Coronary artery (tissue), 2 donors: Measurements from ENCODE around the gene NUP210L.

Experiments used
- DNase-seq: peaks from one replicate; pipeline ENCODE4 v3.0.0-alpha.2; 2017; ENCODE audit warnings: low spot score
- H3K27ac ChIP-seq, 2 donors: fragments of 200-600 bp; sonication (generic); one replicate each; pipeline ENCODE4 v1.5.1; 2016 to 2019
- H3K4me3 ChIP-seq: fragments of 200-600 bp; sonication (generic); 2 replicates; pipeline ENCODE4 v1.5.1; 2016; ENCODE audit warnings: mild to moderate bottlenecking, moderate library complexity
- TF ChIP-seq, protein P1 (sequence below): fragments of 200-600 bp; sonication (generic); IDR thresholded peaks from one replicate; pipeline ENCODE4 v1.5.1; 2019; ENCODE audit warnings: antibody characterized with exemption

Gene NUP210L

DNA sequence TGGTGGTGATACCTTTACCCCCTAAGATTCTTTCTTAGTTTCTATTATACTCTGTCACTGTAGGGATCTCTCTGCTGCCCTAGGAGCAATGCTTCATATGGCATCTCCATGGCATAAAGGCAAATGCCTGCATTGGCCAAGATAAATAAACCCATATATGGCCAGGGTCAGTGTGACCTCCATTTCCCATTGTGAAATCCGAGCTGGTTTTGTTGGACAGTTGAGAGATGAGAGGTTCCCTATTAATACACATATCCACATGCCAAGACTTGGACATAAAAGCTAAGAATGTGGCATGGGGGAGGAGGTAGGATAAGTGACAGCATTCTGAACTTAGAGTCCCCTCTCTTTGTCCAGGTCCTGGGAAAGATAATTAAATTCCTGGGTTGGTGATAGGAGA is 35.7 kb upstream of the NUP210L start:
- no peak overlapping the region for H3K27ac ChIP-seq

DNA sequence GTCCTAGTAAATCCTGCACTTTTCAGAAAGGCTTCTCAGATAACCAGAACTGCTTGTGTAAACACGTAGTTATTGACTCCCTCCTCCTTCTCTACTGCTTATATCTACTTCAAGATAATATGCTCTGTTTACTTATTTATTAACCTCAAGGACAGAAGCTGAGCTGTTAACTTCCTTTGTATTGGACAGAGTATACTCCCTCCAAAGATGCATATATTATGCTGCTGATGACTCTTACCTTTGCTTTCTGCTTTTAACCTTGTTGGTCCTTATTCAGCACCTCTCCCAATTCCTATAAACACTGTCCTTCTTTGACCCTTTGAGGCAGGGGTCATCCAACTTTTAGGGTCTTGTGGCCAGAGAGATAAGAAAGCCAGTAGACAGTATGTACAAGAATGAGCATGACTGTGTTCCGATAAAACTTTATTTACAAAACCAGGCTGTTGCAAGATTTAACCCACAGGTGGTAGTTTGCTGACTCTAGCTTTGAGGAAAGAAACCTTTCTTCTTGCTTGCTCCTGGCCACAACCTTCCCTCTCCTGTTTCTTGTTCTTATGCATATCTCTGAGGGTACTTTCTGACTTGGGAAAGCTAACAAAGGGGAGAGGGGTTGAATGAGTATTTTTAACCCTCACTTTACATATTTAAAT is 32.1 kb upstream of the NUP210L start:
- TF ChIP-seq, protein P1, sequence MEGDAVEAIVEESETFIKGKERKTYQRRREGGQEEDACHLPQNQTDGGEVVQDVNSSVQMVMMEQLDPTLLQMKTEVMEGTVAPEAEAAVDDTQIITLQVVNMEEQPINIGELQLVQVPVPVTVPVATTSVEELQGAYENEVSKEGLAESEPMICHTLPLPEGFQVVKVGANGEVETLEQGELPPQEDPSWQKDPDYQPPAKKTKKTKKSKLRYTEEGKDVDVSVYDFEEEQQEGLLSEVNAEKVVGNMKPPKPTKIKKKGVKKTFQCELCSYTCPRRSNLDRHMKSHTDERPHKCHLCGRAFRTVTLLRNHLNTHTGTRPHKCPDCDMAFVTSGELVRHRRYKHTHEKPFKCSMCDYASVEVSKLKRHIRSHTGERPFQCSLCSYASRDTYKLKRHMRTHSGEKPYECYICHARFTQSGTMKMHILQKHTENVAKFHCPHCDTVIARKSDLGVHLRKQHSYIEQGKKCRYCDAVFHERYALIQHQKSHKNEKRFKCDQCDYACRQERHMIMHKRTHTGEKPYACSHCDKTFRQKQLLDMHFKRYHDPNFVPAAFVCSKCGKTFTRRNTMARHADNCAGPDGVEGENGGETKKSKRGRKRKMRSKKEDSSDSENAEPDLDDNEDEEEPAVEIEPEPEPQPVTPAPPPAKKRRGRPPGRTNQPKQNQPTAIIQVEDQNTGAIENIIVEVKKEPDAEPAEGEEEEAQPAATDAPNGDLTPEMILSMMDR, result no peak
- no peak for DNase-seq
- H3K27ac ChIP-seq, result no peak overlapping the region
- H3K4me3 ChIP-seq, result no peak overlapping the region

More for the DNA sequence above, 35.7 kb upstream of the NUP210L start:
- no peak overlapping the region for H3K4me3 ChIP-seq
- TF ChIP-seq, protein P1, result no peak
- DNase-seq, result no peak

DNA sequence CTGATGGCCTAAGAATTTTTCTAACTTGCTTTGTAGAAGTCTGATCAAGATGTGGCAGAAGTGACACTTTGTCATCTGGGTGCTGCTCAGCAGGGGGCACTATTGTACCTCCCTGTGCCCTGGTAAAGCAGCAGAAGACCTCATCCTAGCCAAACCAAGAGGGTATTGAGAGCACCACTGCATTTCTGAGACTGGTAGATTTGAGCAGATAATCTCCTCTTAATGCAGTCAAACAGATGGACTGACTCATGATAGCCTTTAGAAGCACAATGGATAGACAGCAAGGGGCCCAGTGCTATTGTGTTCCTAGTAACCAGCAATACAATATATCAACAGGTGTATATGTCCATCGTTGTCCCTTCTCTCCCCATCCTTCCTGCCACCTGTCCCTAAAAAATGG is 31.3 kb upstream of the NUP210L start:
- no peak overlapping the region for H3K4me3 ChIP-seq
- TF ChIP-seq, protein P1, result no peak
- DNase-seq, result no peak
- H3K27ac ChIP-seq, result no peak overlapping the region

DNA sequence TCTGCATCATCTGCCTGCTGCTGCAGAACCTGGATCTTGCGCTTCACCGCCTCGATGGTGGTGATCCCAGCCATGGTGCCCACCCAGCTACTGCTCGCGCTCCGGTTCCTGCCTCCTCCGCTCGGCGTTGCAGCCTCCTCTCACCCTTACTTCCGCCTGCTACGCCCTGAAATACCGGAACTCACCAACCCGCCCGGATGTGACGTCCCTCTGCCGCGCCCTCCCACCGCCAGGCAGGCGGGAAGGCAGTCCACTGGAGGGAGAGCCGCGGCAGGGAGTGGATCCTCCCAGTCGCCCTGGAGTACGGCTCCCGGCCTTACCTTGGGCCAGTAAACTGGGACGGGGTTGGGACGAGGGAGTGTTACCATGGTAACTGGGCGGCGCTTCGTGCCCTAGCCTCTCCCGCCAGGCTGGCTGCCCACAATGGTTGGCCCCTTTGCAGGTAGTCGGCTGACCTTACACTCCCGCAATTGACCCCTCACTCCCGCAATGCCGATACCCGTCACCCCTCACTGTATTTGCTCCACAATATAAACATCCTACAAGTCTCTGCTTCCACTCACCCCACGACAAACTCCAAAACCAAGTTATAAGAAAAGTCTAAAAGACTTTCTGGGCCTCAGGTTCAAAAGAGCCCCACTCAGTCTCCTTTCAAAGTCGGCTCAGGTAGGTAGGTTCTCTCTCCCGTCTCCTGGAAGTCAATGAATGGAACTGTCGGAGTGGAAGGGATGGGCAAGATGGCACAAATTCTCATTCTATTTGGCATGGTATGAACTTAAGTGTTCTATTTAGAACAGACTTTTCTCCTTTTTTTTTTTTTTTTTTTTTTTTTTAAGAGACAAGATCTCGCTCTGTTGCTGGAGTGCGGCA is 28.4 kb upstream of the NUP210L start:
- TF ChIP-seq, protein P1, result no peak
- DNase-seq, result peak; percentile 97
- peak overlapping the region; percentile 78 to 96 for H3K27ac ChIP-seq
- H3K4me3 ChIP-seq, result peak overlapping the region; percentile 97

DNA sequence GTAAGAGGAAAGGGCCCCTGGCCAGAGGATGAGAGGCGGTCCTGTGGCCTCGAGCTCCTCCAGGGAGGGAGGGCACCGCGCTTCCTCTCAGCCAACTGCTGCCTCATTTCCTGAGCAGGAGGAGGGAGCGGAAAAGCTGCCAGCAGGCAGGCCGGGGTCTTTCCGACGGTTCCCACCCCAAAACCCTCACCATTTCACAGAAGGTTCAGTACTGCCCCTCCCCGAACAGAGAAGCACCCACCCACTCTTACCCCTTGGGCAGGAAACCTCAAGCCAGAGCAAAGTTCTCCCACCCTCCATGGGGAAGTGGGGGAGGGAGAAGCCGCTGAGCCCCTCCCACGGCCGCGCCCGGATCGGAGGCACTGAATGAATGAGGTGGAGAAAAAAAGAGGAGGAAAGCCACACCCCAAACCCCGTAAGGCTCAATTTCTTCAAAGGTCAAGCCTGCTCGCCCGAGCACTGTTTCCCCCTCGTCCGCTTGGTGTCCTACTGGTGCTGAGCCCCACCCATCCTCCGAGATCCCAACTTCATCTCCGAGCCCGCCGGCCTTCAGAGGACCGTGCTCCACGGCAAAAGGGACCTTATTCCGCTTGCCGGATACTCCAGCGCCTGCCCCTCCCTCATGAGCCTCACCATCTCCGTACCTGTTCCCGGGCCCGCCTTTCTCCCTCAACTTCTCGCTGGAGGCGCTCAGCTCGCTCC is 27.6 kb upstream of the NUP210L start:
- Histone ChIP-seq H3K4me3 (peak overlapping the region; percentile 97), H3K27ac (peak overlapping the region; percentile 78 to 96)
- peak; percentile 83 for DNase-seq
- TF ChIP-seq, protein P1, result no peak

DNA sequence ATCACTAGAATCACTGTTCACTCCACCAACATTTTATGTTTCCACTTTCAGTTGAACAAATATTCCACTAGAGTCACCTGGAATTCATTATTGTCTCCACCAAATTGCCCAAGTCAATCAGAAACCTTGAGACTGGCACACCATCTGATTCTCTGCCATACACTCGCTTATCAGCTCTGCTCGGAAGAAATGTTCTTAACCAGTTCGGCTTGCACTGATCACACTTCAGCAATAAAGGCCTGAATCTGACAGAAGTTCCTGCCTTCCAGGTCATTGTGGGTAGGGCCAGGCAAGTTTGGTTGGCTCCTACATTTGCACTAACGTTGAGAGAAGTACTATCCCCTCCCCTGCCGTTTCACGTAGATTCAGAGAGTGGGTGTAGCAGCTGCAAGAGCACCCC is 27.1 kb upstream of the NUP210L start:
- TF ChIP-seq, protein P1, result no peak
- H3K27ac ChIP-seq, result peak overlapping the region; percentile 78 to 96
- no peak for DNase-seq
- H3K4me3 ChIP-seq, result peak overlapping the region; percentile 97
